ENCODE data around the gene SNRNP70. TPM values are rescaled to one million over a fixed set of nuclear protein-coding genes. Genes with fewer than 3 reads are reported as not detected.

Gene SNRNP70
- total RNA-seq, 1 experiment from 2014 or later = 361 TPM

DNA sequence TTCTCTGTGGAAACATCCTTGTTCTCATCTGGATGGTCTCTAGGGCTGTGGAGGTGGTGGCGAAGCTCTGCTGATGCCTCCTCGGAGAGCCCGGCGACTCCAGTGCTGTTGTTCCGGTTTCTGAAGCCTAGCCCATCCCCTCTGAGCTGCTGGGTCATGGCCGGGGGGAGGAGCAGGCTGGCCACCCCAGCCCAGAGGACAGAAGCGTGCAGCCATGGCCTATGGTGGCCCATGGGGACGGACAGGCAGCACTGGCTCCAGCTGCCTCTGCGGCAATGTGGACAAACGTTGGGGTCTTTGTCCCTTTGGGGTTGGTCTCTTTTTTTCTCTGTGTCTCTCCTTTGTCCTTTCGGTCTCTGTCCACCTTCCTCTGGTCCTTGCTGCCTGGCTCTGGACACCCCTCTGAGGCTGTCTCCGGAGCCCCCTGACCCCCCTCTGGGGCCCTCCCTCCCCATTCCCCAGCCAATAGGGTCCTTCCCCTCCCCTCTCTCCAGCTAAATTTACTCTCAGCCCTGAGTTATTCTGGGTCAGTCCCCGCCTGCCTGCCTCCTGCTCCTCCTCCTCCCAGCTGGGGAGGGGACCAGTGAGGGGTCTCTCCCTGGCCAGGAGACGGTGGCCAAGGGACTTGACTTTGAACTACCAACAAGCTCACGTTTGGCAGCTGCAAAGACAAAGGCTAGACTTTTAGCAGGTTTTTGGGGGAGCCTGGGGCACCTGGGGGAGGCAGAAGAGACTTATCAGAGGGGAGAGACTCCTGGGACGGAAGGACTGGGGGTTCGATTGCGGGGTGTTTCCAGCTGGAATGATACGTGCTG, 70.0 kb downstream of the SNRNP70 start, which contains the start of gene HRC:
Gene HRC (minus strand): TSS at position 392 of the 815 bp plus-strand sequence. CDS start 159 bp downstream, at position 233.
- in situ Hi-C loops (cut with HindIII; ENCODE audit: low sequenced_read_pairs) = no loop called here
- no peak for DNase-seq (ENCODE audit: low spot score)

- in situ Hi-C loops (cut with HindIII; ENCODE audit: low sequenced_read_pairs) = no loop called here
- no peak for DNase-seq (ENCODE audit: low spot score)
These were observed 70.6 kb downstream of the SNRNP70 start for GRCh38 chr19:49155820-49156346.

DNA sequence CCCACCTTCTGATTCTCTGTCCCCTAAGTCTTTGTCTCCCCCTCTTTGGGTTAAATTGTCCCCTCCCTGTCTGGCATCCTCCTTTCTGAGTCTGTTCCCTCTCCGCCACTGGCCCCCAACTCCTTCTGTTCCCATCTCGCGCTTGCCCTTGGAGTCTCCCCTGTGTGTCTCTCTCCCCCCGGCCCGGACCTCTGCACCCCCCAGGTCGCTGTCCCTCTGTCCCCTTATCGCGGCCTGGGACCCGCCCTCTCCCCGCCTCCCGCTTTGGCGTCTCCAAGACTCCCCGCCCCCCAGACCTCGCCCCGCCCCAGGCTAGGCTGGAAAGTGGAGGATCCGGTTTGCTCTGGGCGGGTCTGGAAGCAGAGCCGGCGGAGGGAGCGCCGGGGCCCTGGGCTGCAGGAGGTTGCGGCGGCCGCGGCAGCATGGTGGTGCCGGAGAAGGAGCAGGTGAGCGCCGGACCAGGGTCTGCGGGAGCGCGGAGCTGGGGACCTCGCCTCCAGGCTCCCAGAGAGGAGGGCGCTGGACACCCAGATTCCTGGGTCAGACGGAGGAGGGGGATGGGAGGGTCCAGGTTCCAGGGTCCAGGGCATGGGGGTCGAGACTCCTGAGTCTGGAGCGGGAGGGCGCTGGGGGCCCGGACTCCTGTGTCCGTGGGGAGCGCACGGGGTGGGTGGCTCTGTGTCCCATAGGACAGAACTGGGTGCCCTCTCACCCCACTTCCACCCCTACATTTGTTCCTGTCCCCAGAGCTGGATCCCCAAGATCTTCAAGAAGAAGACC, 72.4 kb downstream of the SNRNP70 start, which contains the start of gene TRPM4:
Gene TRPM4 (plus strand): TSS at position 348 of the 780 bp plus-strand sequence. CDS start 75 bp downstream, at position 423.
- DNase-seq (ENCODE audit: low spot score) = peak; percentile 80
- in situ Hi-C loops (cut with HindIII; ENCODE audit: low sequenced_read_pairs) = no loop called here

Other genes starting within 250 kb of the SNRNP70 start
- gene HSD17B14, start 249.0 kb upstream of the SNRNP70 start, total RNA-seq (2014; rRNA removed; shearing (Covaris generic)) = 62.8 and 69.0 TPM in 2 replicates
- gene PLEKHA4, start 216.8 kb upstream of the SNRNP70 start, total RNA-seq (2014; rRNA removed; shearing (Covaris generic)) = 12.4 and 20.4 TPM in 2 replicates
- 44.0 and 58.7 TPM in 2 replicates for gene PPP1R15A, start 213.0 kb upstream of the SNRNP70 start, total RNA-seq (2014; rRNA removed; shearing (Covaris generic))
- not detected in 2 replicates for gene TULP2, start 186.7 kb upstream of the SNRNP70 start, total RNA-seq (2014; rRNA removed; shearing (Covaris generic))
- gene NUCB1, start 185.1 kb upstream of the SNRNP70 start, total RNA-seq (2014; rRNA removed; shearing (Covaris generic)) = 201 and 252 TPM in 2 replicates
- 3.0 and 4.2 TPM in 2 replicates for gene DHDH, start 151.8 kb upstream of the SNRNP70 start, total RNA-seq (2014; rRNA removed; shearing (Covaris generic))
- gene BAX, start 130.6 kb upstream of the SNRNP70 start, total RNA-seq (2014; rRNA removed; shearing (Covaris generic)) = 160 and 177 TPM in 2 replicates
- 4,146 and 4,408 TPM in 2 replicates for gene FTL, start 120.1 kb upstream of the SNRNP70 start, total RNA-seq (2014; rRNA removed; shearing (Covaris generic))
- gene GYS1, start 92.1 kb upstream of the SNRNP70 start, total RNA-seq (2014; rRNA removed; shearing (Covaris generic)) = 41.3 and 43.2 TPM in 2 replicates
- gene RUVBL2, start 91.6 kb upstream of the SNRNP70 start, total RNA-seq (2014; rRNA removed; shearing (Covaris generic)) = 426 and 535 TPM in 2 replicates
- gene LHB, start 68.4 kb upstream of the SNRNP70 start, total RNA-seq (2014; rRNA removed; shearing (Covaris generic)) = not detected in 2 replicates
- gene CGB3, start 61.1 kb upstream of the SNRNP70 start, total RNA-seq (2014; rRNA removed; shearing (Covaris generic)) = not detected in 2 replicates
- gene CGB2, start 53.6 kb upstream of the SNRNP70 start, total RNA-seq (2014; rRNA removed; shearing (Covaris generic)) = not detected in 2 replicates
- not detected in 2 replicates for gene CGB1, start 48.6 kb upstream of the SNRNP70 start, total RNA-seq (2014; rRNA removed; shearing (Covaris generic))
- not detected in 2 replicates for gene CGB5, start 41.6 kb upstream of the SNRNP70 start, total RNA-seq (2014; rRNA removed; shearing (Covaris generic))
- gene CGB8, start 36.3 kb upstream of the SNRNP70 start, total RNA-seq (2014; rRNA removed; shearing (Covaris generic)) = not detected in 2 replicates
- 4.8 and 7.2 TPM in 2 replicates for gene CGB7, start 27.7 kb upstream of the SNRNP70 start, total RNA-seq (2014; rRNA removed; shearing (Covaris generic))
- 11.5 and 18.3 TPM in 2 replicates for gene NTF4, start 20.6 kb upstream of the SNRNP70 start, total RNA-seq (2014; rRNA removed; shearing (Covaris generic))
- gene KCNA7, start 12.8 kb upstream of the SNRNP70 start, total RNA-seq (2014; rRNA removed; shearing (Covaris generic)) = 0.06 TPM in 1 of 2 replicates, not detected in the other
- 19.1 and 32.2 TPM in 2 replicates for gene LIN7B, start 28.9 kb downstream of the SNRNP70 start, total RNA-seq (2014; rRNA removed; shearing (Covaris generic))
- gene C19orf73, start 33.7 kb downstream of the SNRNP70 start, total RNA-seq (2014; rRNA removed; shearing (Covaris generic)) = 0.74 TPM in 1 of 2 replicates, not detected in the other
- gene PPFIA3, start 34.1 kb downstream of the SNRNP70 start, total RNA-seq (2014; rRNA removed; shearing (Covaris generic)) = 101 and 111 TPM in 2 replicates
- 4.6 and 7.2 TPM in 2 replicates for gene HRC, start 69.9 kb downstream of the SNRNP70 start, total RNA-seq (2014; rRNA removed; shearing (Covaris generic))
- gene TRPM4, start 72.3 kb downstream of the SNRNP70 start, total RNA-seq (2014; rRNA removed; shearing (Covaris generic)) = 17.5 and 18.6 TPM in 2 replicates
- 6.6 TPM in 1 of 2 replicates, not detected in the other for gene SLC6A16, start 239.7 kb downstream of the SNRNP70 start, total RNA-seq (2014; rRNA removed; shearing (Covaris generic))
- gene CD37, start 250.0 kb downstream of the SNRNP70 start, total RNA-seq (2014; rRNA removed; shearing (Covaris generic)) = not detected in 2 replicates